Mesothelial cell of epicardium (in vitro differentiated cells): Measurements from ENCODE around the gene RAPGEF3. TPM values are rescaled to one million over a fixed set of nuclear protein-coding genes. Genes with fewer than 3 reads are reported as not detected.

Experiments
- DNase-seq, 2 experiments: peaks; one replicate each; pipeline ENCODE4 v3.0.0; 2021; ENCODE audit warnings: low spot score in 2 of 2; ENCODE audit not compliant: unreplicated experiment in 2 of 2
- H3K27ac Mint-ChIP-seq: 2 replicates; pipeline ENCODE4 v1.8.0; 2021; ENCODE audit warnings: mixed read lengths
- H3K27me3 Mint-ChIP-seq: 2 replicates; pipeline ENCODE4 v1.8.0; 2021; ENCODE audit warnings: low read depth, mixed read lengths
- H3K36me3 Mint-ChIP-seq: 2 replicates; pipeline ENCODE4 v1.8.0; 2021; ENCODE audit warnings: mixed read lengths
- H3K4me1 Mint-ChIP-seq: 2 replicates; pipeline ENCODE4 v1.8.0; 2021; ENCODE audit warnings: mixed read lengths
- H3K4me3 Mint-ChIP-seq: 2 replicates; pipeline ENCODE4 v1.8.0; 2021; ENCODE audit warnings: mild to moderate bottlenecking, moderate library complexity, mixed read lengths
- H3K9me3 Mint-ChIP-seq: 2 replicates; pipeline ENCODE4 v1.8.0; 2021; ENCODE audit warnings: mixed read lengths
- total RNA-seq: library from RNA; stranded (reverse); gene quantifications from 3 replicates; pipeline ENCODE4 v1.2.1, GENCODE V29; 2021
- TF ChIP-seq, protein P1 (sequence below): fragments of 200-600 bp; sonication (generic); IDR thresholded peaks from one replicate; pipeline ENCODE4 v1.5.0; 2021; ENCODE audit warnings: antibody characterized with exemption; ENCODE audit not compliant: unreplicated experiment

Gene RAPGEF3
- total RNA-seq, 1 donor from 2014 or later: 19.4 TPM

GRCh38 chr12:47740606-47741339 lies 17.9 kb downstream of the RAPGEF3 start:
- Mint-ChIP-seq H3K27ac (peak overlapping the region; percentile 73), H3K36me3 (no peaks in the 10 kb centered on the region), H3K4me1 (peaks cover 34% of the 10 kb centered on the region), H3K4me3 (no peak overlapping the region), H3K27me3 (no peaks in the 10 kb centered on the region), H3K9me3 (no peaks in the 10 kb centered on the region)
- TF ChIP-seq, protein P1, sequence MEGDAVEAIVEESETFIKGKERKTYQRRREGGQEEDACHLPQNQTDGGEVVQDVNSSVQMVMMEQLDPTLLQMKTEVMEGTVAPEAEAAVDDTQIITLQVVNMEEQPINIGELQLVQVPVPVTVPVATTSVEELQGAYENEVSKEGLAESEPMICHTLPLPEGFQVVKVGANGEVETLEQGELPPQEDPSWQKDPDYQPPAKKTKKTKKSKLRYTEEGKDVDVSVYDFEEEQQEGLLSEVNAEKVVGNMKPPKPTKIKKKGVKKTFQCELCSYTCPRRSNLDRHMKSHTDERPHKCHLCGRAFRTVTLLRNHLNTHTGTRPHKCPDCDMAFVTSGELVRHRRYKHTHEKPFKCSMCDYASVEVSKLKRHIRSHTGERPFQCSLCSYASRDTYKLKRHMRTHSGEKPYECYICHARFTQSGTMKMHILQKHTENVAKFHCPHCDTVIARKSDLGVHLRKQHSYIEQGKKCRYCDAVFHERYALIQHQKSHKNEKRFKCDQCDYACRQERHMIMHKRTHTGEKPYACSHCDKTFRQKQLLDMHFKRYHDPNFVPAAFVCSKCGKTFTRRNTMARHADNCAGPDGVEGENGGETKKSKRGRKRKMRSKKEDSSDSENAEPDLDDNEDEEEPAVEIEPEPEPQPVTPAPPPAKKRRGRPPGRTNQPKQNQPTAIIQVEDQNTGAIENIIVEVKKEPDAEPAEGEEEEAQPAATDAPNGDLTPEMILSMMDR: no peak
- no peak for DNase-seq

- Mint-ChIP-seq H3K36me3 (no peaks in the 10 kb centered on the region), H3K27ac (no peak overlapping the region), H3K27me3 (no peaks in the 10 kb centered on the region), H3K4me3 (no peak overlapping the region), H3K9me3 (no peaks in the 10 kb centered on the region), H3K4me1 (peaks cover 31% of the 10 kb centered on the region)
- no peak for DNase-seq
- TF ChIP-seq, protein P1: no peak
Observed at GRCh38 chr12:47739979-47740378, 18.7 kb downstream of the RAPGEF3 start.

DNA sequence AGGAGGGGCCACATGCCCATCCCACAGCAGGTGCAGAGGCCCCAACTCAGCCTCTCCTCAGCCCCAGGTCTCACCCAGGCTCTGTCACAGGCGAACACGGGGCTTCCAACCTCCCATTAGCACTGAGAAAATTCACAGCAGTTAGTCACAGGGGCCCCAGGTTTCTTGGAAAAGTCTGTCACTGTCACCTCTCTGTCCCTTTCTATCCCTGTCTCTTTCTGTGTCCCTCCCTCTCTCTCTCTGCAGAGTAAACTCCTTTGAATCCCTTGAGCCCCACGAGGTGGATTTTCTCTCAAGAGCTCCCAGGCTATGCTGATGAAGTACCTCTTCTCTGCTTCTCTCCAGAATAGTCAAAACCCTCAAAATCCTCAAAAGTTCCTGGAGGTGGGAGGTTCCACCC lies 19.4 kb downstream of the RAPGEF3 start:
- Mint-ChIP-seq H3K4me3 (no peak overlapping the region), H3K27ac (no peak overlapping the region), H3K36me3 (no peaks in the 10 kb centered on the region), H3K9me3 (no peaks in the 10 kb centered on the region), H3K4me1 (peaks cover 34% of the 10 kb centered on the region), H3K27me3 (no peaks in the 10 kb centered on the region)
- TF ChIP-seq, protein P1: no peak
- no peak for DNase-seq

DNA sequence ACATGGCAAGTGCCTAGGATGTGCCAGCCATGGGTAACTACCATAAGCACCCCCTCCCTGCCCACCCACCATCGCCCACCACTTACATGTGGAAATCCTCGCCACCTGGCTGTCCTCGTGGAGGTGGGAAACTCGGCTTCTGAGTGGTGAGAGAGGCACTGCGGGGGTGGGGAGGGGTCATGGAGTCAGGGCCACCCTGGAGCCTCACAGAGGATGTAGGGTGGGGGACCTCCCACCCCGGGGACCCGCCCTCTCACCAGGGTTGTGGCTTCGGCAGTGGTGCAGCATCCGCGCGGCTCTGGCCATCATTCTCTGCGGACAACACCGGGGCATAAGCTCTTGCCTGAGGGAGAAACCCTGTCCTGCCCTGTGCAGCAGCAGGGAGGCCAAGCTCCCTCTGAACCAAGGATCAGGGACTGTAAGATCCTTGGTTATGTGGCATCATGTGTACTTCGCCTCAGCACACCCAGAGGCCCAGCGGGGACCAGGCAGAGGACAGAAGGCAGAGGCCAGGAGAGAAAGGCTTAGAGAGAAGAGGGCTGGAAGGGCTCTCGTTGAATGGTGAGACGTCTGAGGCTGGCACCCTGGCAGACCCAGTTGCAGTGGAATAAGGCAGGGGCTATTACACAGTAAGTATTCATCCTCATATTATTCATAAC lies 20.6 kb downstream of the RAPGEF3 start:
- no peak for DNase-seq
- Mint-ChIP-seq H3K36me3 (no peaks in the 10 kb centered on the region), H3K4me3 (no peak overlapping the region), H3K9me3 (no peaks in the 10 kb centered on the region), H3K4me1 (peaks cover 37% of the 10 kb centered on the region), H3K27ac (no peak overlapping the region), H3K27me3 (no peaks in the 10 kb centered on the region)
- TF ChIP-seq, protein P1: no peak

DNA sequence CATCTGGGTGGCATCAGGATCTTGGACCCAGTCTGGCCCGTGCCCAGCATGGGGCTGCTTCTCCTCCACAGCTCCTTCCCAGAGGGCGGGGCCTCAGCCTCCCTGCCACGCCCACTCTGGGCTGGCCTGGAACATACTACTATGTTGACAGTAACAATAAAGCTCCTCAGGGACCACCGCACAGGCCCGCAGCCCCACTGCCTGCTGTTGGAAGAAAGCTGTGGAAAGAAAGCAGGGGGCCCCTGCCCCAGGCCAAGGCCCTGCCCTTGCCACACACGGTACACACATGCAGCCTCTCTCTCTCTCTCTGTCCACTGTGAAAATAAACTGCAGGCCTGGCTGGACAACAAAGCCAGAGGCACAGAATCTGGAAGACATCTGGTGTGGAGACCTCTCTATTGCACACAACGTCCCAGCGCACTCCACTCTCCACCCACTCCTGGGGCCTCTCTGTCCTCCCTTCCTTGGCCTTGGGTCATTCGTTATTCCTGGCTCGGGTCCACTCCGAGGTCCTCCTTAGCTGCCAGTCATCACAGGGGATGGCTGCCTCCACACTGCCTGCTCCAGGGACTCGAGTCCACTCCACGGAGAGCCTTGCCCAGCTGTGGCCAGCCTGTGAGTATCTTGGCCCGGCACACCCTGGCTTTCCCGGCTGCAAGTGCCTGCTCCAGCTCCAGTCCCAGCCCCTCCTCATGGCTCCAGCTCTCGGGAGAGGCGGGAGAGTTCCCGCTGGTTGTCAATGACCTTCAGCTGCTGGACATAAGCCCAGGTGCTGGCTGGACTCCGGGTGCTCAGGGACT lies 21.6 kb downstream of the RAPGEF3 start:
- TF ChIP-seq, protein P1: no peak
- Mint-ChIP-seq H3K4me3 (no peak overlapping the region), H3K36me3 (no peaks in the 10 kb centered on the region), H3K9me3 (no peaks in the 10 kb centered on the region), H3K27me3 (no peaks in the 10 kb centered on the region), H3K27ac (peak overlapping the region; percentile 87), H3K4me1 (peaks cover 37% of the 10 kb centered on the region)
- no peak for DNase-seq
